NCI-H2107 (cell line): ENCODE measurements around the gene EMC9.
A peak's percentile ranks its signal among the peaks of the same experiment; 100 is the strongest.

ENCODE experiments used
- DNase-seq: peaks from one replicate; lab custom pipeline; 2025; lab: John Stamatoyannopoulos, UW

The EMC9 gene

GRCh38 chr14:24141097-24141880 lies at the start of gene EMC9:
EMC9 (minus strand) TSS chr14:24141591; CDS start chr14:24141304, 287 bp downstream.
- peak; percentile 100 for DNase-seq

- no peak for DNase-seq
Measured at GRCh38 chr14:24190416-24190815, 49.0 kb upstream of the EMC9 start.

GRCh38 chr14:24189460-24189859 lies 48.1 kb upstream of the EMC9 start:
- DNase-seq = no peak

GRCh38 chr14:24189059-24189375 lies 47.6 kb upstream of the EMC9 start:
- no peak for DNase-seq

GRCh38 chr14:24188251-24189058 lies 47.1 kb upstream of the EMC9 start, which contains the start of gene IPO4:
IPO4 (minus strand) TSS chr14:24188816; CDS start chr14:24188787, 29 bp downstream.
- peak; percentile 98 for DNase-seq

GRCh38 chr14:24187539-24187915 lies 46.1 kb upstream of the EMC9 start:
- no peak for DNase-seq

GRCh38 chr14:24186831-24187538 lies 45.6 kb upstream of the EMC9 start:
- DNase-seq = no peak

- no peak for DNase-seq
Measured at GRCh38 chr14:24185741-24186140, 44.4 kb upstream of the EMC9 start.

GRCh38 chr14:24185026-24185425 lies 43.6 kb upstream of the EMC9 start:
- no peak for DNase-seq

- DNase-seq = no peak
Measured at GRCh38 chr14:24184104-24184970, 42.9 kb upstream of the EMC9 start.

- DNase-seq = no peak
Measured at GRCh38 chr14:24183014-24183481, 41.7 kb upstream of the EMC9 start.

- DNase-seq = no peak
Measured at GRCh38 chr14:24182110-24182882, 40.9 kb upstream of the EMC9 start.

- DNase-seq = no peak
Measured at GRCh38 chr14:24181371-24182077, 40.1 kb upstream of the EMC9 start.

GRCh38 chr14:24179961-24180796 lies 38.8 kb upstream of the EMC9 start:
- peak; percentile 75 for DNase-seq

- no peak for DNase-seq
Measured at GRCh38 chr14:24179294-24179960, 38.0 kb upstream of the EMC9 start.

- no peak for DNase-seq
Measured at GRCh38 chr14:24178399-24179178, 37.2 kb upstream of the EMC9 start.

GRCh38 chr14:24177891-24178290 lies 36.5 kb upstream of the EMC9 start:
- no peak for DNase-seq
